WERI-Rb-1 (cell line): Measurements from ENCODE around the gene OSBPL5.

Source experiments
- DNase-seq: peaks from one replicate; pipeline ENCODE4 v3.0.0-alpha.2; 2020
- H3K27ac ChIP-seq: fragments of 250-450 bp; sonication (Bioruptor Pico); 2 replicates; pipeline ENCODE4 v1.5.1; 2020; ENCODE audit warnings: mild to moderate bottlenecking, moderate library complexity
- H3K27me3 ChIP-seq: fragments of 250-450 bp; sonication (Bioruptor Pico); 2 replicates; pipeline ENCODE4 v1.5.1; 2021; ENCODE audit warnings: mild to moderate bottlenecking, low read depth, moderate library complexity; ENCODE audit not compliant: insufficient read depth, severe bottlenecking
- H3K36me3 ChIP-seq: fragments of 250-450 bp; sonication (Bioruptor Pico); 2 replicates; pipeline ENCODE4 v1.5.1; 2020; ENCODE audit warnings: mild to moderate bottlenecking, moderate library complexity
- H3K4me3 ChIP-seq: 2 replicates; pipeline ENCODE4 v1.5.1; 2011; ENCODE audit warnings: low read depth, mild to moderate bottlenecking, control low read depth, low read length
- H3K9me3 ChIP-seq: fragments of 250-450 bp; sonication (Bioruptor Pico); 2 replicates; pipeline ENCODE4 v1.5.1; 2021; ENCODE audit warnings: mild to moderate bottlenecking, moderate library complexity; ENCODE audit not compliant: severe bottlenecking
- TF ChIP-seq, protein P1 (sequence below): IDR thresholded peaks from 2 replicates; pipeline ENCODE4 v1.5.1; 2011; ENCODE audit warnings: low read depth, mild to moderate bottlenecking, control low read depth, inconsistent platforms, low read length

Gene OSBPL5

DNA sequence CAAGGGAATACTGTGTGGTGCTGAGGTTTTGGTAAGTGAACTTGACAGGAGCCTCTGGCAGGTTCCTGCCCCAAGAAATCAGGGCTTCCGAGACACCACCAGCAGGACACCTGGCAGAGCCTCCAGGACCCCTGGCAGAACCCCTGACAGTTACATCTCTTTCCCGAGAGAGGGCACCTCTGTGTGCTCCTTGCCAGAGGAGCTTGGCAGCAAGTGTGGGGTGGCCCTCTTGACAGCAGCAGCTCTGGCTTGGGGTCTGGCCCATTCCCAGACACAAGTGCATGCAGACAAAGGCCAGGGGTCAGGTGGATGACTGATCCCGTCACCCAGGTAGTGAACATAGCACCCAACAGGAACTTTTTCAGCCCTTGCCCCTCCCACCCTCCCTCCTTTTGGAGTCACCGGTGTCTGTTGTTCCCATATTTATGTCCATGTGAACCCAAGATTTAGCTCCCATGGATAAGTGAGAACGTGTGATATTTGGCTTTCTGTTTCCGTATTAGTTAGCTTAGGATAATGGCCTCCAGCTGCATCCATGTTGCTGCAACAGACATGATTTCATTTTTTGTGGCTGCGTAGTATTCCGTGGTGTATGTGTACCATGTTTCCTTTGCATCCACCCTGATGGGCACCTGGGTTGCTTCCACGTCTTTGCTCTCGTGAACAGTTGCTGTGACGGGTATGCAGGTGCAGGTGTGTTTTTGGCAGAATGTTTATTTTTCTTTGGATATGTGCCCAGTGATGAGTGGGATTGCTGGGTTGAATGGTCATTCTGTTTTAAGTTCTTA lies 21.2 kb upstream of the OSBPL5 start:
- no peak overlapping the region for H3K27ac ChIP-seq
- no peak overlapping the region for H3K4me3 ChIP-seq
- no peaks in the 10 kb centered on the region for H3K27me3 ChIP-seq
- TF ChIP-seq, protein P1, sequence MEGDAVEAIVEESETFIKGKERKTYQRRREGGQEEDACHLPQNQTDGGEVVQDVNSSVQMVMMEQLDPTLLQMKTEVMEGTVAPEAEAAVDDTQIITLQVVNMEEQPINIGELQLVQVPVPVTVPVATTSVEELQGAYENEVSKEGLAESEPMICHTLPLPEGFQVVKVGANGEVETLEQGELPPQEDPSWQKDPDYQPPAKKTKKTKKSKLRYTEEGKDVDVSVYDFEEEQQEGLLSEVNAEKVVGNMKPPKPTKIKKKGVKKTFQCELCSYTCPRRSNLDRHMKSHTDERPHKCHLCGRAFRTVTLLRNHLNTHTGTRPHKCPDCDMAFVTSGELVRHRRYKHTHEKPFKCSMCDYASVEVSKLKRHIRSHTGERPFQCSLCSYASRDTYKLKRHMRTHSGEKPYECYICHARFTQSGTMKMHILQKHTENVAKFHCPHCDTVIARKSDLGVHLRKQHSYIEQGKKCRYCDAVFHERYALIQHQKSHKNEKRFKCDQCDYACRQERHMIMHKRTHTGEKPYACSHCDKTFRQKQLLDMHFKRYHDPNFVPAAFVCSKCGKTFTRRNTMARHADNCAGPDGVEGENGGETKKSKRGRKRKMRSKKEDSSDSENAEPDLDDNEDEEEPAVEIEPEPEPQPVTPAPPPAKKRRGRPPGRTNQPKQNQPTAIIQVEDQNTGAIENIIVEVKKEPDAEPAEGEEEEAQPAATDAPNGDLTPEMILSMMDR = no peak
- H3K9me3 ChIP-seq = no peaks in the 10 kb centered on the region
- H3K36me3 ChIP-seq = no peaks in the 10 kb centered on the region
- no peak for DNase-seq

DNA sequence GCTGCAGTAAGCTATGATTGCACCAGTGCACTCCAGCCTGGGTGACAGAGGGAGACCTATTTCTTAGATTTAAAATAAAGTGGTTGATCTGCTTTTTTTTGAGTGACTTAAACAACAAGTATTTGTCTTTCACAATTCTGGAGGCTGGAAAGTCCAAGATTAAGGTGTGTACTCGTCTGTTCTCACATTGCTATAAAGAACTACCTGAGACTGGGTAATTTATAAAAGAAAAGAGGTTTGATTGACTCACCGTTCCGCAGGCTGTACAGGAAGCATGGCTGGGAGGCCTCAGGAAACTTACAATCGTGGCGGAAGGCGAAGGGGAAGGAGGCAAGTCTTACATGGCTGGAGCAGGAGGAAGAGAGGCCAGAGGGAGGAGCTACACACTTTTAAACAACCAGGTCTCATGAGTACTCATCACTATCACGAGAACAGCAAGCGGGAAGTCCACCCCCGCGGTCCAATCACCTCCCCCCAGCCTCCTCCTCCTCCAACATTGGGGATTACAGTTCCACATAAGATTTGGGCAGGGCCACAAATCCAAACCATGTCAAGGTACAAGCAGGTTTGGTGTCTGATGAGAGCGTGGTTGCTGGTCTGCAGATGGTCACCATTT lies 19.7 kb upstream of the OSBPL5 start:
- no peaks in the 10 kb centered on the region for H3K27me3 ChIP-seq
- TF ChIP-seq, protein P1 = no peak
- H3K27ac ChIP-seq = no peak overlapping the region
- H3K9me3 ChIP-seq = no peaks in the 10 kb centered on the region
- no peak overlapping the region for H3K4me3 ChIP-seq
- H3K36me3 ChIP-seq = no peaks in the 10 kb centered on the region
- no peak for DNase-seq

- no peak overlapping the region for H3K27ac ChIP-seq
- H3K27me3 ChIP-seq = no peaks in the 10 kb centered on the region
- H3K36me3 ChIP-seq = no peaks in the 10 kb centered on the region
- TF ChIP-seq, protein P1 = no peak
- no peak overlapping the region for H3K4me3 ChIP-seq
- no peaks in the 10 kb centered on the region for H3K9me3 ChIP-seq
- DNase-seq = no peak
These were observed 18.4 kb upstream of the OSBPL5 start for GRCh38 chr11:3183523-3183922.

DNA sequence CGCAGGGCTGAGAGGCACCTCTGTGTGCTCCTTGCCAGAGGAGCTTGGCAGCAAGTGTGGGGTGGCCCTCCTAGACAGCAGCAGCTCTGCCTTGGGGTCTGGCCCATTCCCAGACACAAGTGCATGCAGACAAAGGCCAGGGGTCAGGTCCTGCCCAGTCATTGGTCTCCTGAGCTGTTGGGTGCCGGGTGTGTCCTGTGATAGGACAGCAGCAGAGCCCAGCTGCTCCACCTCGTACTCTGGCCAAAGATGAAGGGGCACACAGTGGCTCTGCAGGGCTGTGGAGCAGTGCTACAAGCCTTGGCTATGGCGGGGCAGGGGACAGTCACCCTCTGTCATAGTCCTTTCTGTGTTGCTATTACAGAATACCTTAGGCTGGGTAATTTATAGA lies 17.3 kb upstream of the OSBPL5 start:
- TF ChIP-seq, protein P1 = no peak
- Histone ChIP-seq H3K4me3 (no peak overlapping the region), H3K36me3 (no peaks in the 10 kb centered on the region), H3K9me3 (no peaks in the 10 kb centered on the region), H3K27ac (no peak overlapping the region), H3K27me3 (no peaks in the 10 kb centered on the region)
- no peak for DNase-seq

DNA sequence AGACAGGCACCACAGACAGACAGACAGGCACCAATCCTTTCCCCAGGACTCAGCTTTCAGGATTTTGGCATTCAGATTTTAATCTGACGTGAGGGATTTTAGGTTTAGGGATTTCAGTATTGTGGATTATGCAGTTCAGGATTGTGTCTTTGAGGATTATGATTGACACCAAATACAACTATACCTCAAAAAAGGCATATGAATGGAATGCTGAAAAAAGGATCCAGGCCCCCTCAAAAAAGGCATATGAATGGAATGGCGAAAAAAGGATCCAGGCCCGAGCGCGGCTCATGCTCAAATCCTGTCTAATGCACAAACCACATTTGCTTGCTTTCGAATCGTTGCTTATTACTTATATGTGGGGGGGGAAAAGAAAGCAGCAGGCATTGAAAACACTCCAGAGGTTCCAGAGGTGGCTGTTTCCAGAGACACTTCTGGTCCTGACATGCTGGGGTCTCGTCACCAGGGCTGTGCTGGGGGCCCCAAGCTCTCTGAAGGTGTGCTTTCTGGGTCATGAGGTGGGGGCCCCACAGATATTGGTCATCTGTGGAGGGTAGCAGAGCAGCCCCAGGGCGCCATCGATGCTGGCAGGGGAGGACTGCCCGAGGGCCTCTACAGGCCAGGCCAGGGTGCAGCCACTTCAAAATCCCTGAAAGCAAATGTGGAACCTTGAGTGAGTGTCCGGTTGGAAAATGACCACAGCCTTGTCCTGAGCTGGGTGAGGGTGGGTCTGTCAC lies 16.8 kb upstream of the OSBPL5 start:
- Histone ChIP-seq H3K9me3 (no peaks in the 10 kb centered on the region), H3K27me3 (no peaks in the 10 kb centered on the region), H3K36me3 (no peaks in the 10 kb centered on the region), H3K4me3 (no peak overlapping the region), H3K27ac (no peak overlapping the region)
- TF ChIP-seq, protein P1 = no peak
- no peak for DNase-seq
